HCT116 (cell line): Measurements from ENCODE around the gene SLCO2A1. TPM values are rescaled to one million over a fixed set of nuclear protein-coding genes. Genes with fewer than 3 reads are reported as not detected.

ENCODE experiments used
- ATAC-seq: fragments of 200-7000 bp; cut with Tn5 transposase; 2 replicates; pipeline ENCODE4 v1.9.1; 2020; ENCODE audit warnings: mild to moderate bottlenecking, moderate library complexity
- BruUV-seq: library from RNA; stranded (reverse); fragments of 400-500 nt; replicated peaks from 2 replicates; lab custom pipeline; 2021; lab: Mats Ljungman, UMichigan
- CTCF ChIA-PET: fragments of 300-600 bp; sonication (Branson Sonifier 250); formaldehyde crosslinking; loops from one replicate; lab custom pipeline; 2021; ENCODE audit warnings: antibody characterized with exemption; lab: Charles Lee
- POLR2A ChIA-PET: fragments of 300-600, 350-600 bp; sonication (Branson Sonifier 250); formaldehyde crosslinking; loops from one replicate; lab custom pipeline; 2021; ENCODE audit warnings: antibody characterized with exemption; lab: Charles Lee
- RAD21 ChIA-PET, 2 experiments: fragments of 300-600 bp; sonication (Branson Sonifier 250); formaldehyde crosslinking; loops; one replicate each; lab custom pipeline; 2023; ENCODE audit warnings: low total read pairs in 2 of 2; ENCODE audit not compliant: uncharacterized antibody in 2 of 2, unreplicated experiment in 2 of 2, low non-redundant PET in 1 of 2; lab: Charles Lee
- DNase-seq: peaks from one replicate; pipeline ENCODE4 v3.0.0-alpha.2; 2010; ENCODE audit warnings: low read depth, low spot score
- H2AFZ ChIP-seq: fragments of 200-600 bp; shearing (Covaris generic), sonication (generic); 2 replicates; pipeline ENCODE4 v1.6.1; 2017; ENCODE audit warnings: low read depth, mixed run types, mixed read lengths, antibody characterized with exemption, low read length; ENCODE audit not compliant: poor library complexity, severe bottlenecking
- H3K27ac ChIP-seq: 2 replicates; pipeline ENCODE4 v1.5.1; 2012; ENCODE audit warnings: low read depth, low read length
- H3K27me3 ChIP-seq: fragments of 200-600 bp; sonication (generic); 2 replicates; pipeline ENCODE4 v1.6.1; 2016; ENCODE audit warnings: mixed run types, low read length, mixed read lengths; ENCODE audit not compliant: insufficient read depth
- H3K36me3 ChIP-seq, 2 experiments: fragments of 200-500 bp in 1 of 2; fragments of 200-600 bp in 1 of 2; sonication (Bioruptor generic) in 1 of 2; sonication (generic) in 1 of 2; 2 replicates each; pipeline versions ENCODE4 v1.5.1 to v1.6.1; 2014 to 2016; ENCODE audit warnings: low read length in 2 of 2, inconsistent platforms in 1 of 2, mixed read lengths in 1 of 2, mixed run types in 1 of 2; ENCODE audit not compliant: insufficient read depth in 2 of 2, control insufficient read depth in 1 of 2
- H3K4me1 ChIP-seq, 2 experiments: fragments of 200-600 bp in 1 of 2; sonication (generic) in 1 of 2; 2 replicates each; pipeline versions ENCODE4 v1.5.1 to v1.6.1; 2012 to 2017; ENCODE audit warnings: low read length in 2 of 2, inconsistent platforms in 1 of 2, mild to moderate bottlenecking in 1 of 2, mixed read lengths in 1 of 2, mixed run types in 1 of 2, moderate library complexity in 1 of 2; ENCODE audit not compliant: insufficient read depth in 2 of 2, control insufficient read depth in 1 of 2
- H3K4me2 ChIP-seq: fragments of 200-600 bp; sonication (generic); 2 replicates; pipeline ENCODE4 v1.6.1; 2017; ENCODE audit warnings: mixed run types, low read length, mixed read lengths
- H3K4me3 ChIP-seq, 2 experiments: fragments of 200-600 bp in 1 of 2; sonication (generic) in 1 of 2; replicated peaks in 1 of 2; 2 replicates each; pipeline ENCODE4 v1.5.1; 2011 to 2016; ENCODE audit warnings: low read length in 2 of 2, control low read depth in 1 of 2, low read depth in 1 of 2, mild to moderate bottlenecking in 1 of 2, mixed read lengths in 1 of 2, mixed run types in 1 of 2
- H3K79me2 ChIP-seq: fragments of 200-600 bp; sonication (generic); 2 replicates; pipeline ENCODE4 v1.6.1; 2017; ENCODE audit warnings: mild to moderate bottlenecking, mixed run types, low read length, moderate library complexity, mixed read lengths; ENCODE audit not compliant: insufficient read depth
- H3K9ac ChIP-seq: fragments of 200-600 bp; sonication (generic); 2 replicates; pipeline ENCODE4 v1.6.1; 2016; ENCODE audit warnings: low read length, mixed read lengths
- H3K9me2 ChIP-seq: fragments of 200-600 bp; sonication (generic), shearing (Covaris generic); 2 replicates; pipeline ENCODE4 v1.6.1; 2017; ENCODE audit warnings: mixed run types, mild to moderate bottlenecking, moderate library complexity; ENCODE audit not compliant: insufficient read depth
- H3K9me3 ChIP-seq, 2 experiments: fragments of 200-500 bp in 1 of 2; fragments of 200-600 bp in 1 of 2; sonication (Bioruptor generic) in 1 of 2; sonication (generic) in 1 of 2; 2 replicates each; pipeline ENCODE4 v1.6.1; 2014 to 2017; ENCODE audit warnings: low read length in 2 of 2, mixed read lengths in 2 of 2, inconsistent platforms in 1 of 2, low read depth in 1 of 2, mild to moderate bottlenecking in 1 of 2, mixed run types in 1 of 2, moderate library complexity in 1 of 2; ENCODE audit not compliant: control insufficient read depth in 1 of 2, insufficient read depth in 1 of 2
- H4K20me1 ChIP-seq: fragments of 200-600 bp; sonication (generic), shearing (Covaris generic); 2 replicates; pipeline ENCODE4 v1.6.1; 2017; ENCODE audit warnings: mixed run types, mild to moderate bottlenecking, moderate library complexity; ENCODE audit not compliant: insufficient read depth
- CEBPB ChIP-seq: IDR thresholded peaks from 2 replicates; pipeline ENCODE4 v1.6.1; 2012; ENCODE audit warnings: low read depth
- EGR1 ChIP-seq: IDR thresholded peaks from 2 replicates; pipeline ENCODE4 v1.6.1; 2012; ENCODE audit warnings: low read depth
- ELF1 ChIP-seq: IDR thresholded peaks from 2 replicates; pipeline ENCODE4 v1.6.1; 2012; ENCODE audit warnings: low read depth, borderline replicate concordance
- EZH2 ChIP-seq: fragments of 200-600 bp; sonication (generic); IDR thresholded peaks from 2 replicates; pipeline ENCODE4 v1.6.1; 2017; ENCODE audit warnings: antibody characterized with exemption, mixed run types
- EZH2phosphoT487 ChIP-seq: fragments of 200-600 bp; IDR thresholded peaks from 2 replicates; pipeline ENCODE4 v1.6.1; 2018; ENCODE audit warnings: antibody characterized with exemption, borderline replicate concordance
- FOSL1 ChIP-seq: IDR thresholded peaks from 2 replicates; pipeline ENCODE4 v1.6.1; 2012; ENCODE audit warnings: low read depth
- JUND ChIP-seq: IDR thresholded peaks from 2 replicates; pipeline ENCODE4 v1.6.1; 2012
- RAD21 ChIP-seq: IDR thresholded peaks from 2 replicates; pipeline ENCODE4 v1.6.1; 2012; ENCODE audit warnings: low read depth, mild to moderate bottlenecking
- SIN3A ChIP-seq: IDR thresholded peaks from 2 replicates; pipeline ENCODE4 v1.6.1; 2012; ENCODE audit warnings: low read depth
- SP1 ChIP-seq: IDR thresholded peaks from 2 replicates; pipeline ENCODE4 v1.6.1; 2012; ENCODE audit warnings: low read depth
- SRF ChIP-seq: IDR thresholded peaks from 2 replicates; pipeline ENCODE4 v1.6.1; 2012; ENCODE audit warnings: low read depth
- TCF7L2 ChIP-seq: IDR thresholded peaks from 2 replicates; pipeline ENCODE4 v1.7.0; 2011; ENCODE audit warnings: borderline replicate concordance, inconsistent platforms; ENCODE audit not compliant: insufficient read depth, insufficient read length; ENCODE audit errors: extremely low read depth
- YY1 ChIP-seq: IDR thresholded peaks from 2 replicates; pipeline ENCODE4 v1.6.1; 2011; ENCODE audit warnings: low read length, low read depth, moderate library complexity, mild to moderate bottlenecking; ENCODE audit not compliant: insufficient replicate concordance; ENCODE audit errors: extremely low read depth
- ZFX ChIP-seq: fragments of 450-650 bp; IDR thresholded peaks from 2 replicates; pipeline ENCODE4 v1.6.1; 2017
- ZNF274 ChIP-seq: fragments of 200-500 bp; sonication (Bioruptor generic); IDR thresholded peaks from 2 replicates; pipeline ENCODE4 v1.6.1; 2014; ENCODE audit warnings: mild to moderate bottlenecking, low read depth, low read length, inconsistent platforms
- intact Hi-C: fragments of 100-400 bp; cut with micrococcal nuclease; formaldehyde crosslinking; loops from 2 replicates; pipeline ENCODE4 v1.10.0; 2022
- total RNA-seq: library from RNA; stranded (reverse); gene quantifications from one replicate; pipeline ENCODE4 v1.2.1, GENCODE V29; 2021; ENCODE audit not compliant: unreplicated experiment
- TF ChIP-seq, protein P1 (sequence below): IDR thresholded peaks from 2 replicates; pipeline ENCODE4 v1.6.1; 2012; ENCODE audit warnings: low read depth
- TF ChIP-seq, protein P2 (sequence below), 3 experiments: fragments of 200-600 bp in 1 of 3; sonication (generic) in 1 of 3; IDR thresholded peaks in 2 of 3; conservative IDR thresholded peaks in 1 of 3; 2 replicates each; pipeline ENCODE4 v1.5.1; 2012 to 2017; ENCODE audit warnings: low read depth in 2 of 3, low read length in 2 of 3, antibody characterized with exemption in 1 of 3, borderline replicate concordance in 1 of 3, control low read depth in 1 of 3, mild to moderate bottlenecking in 1 of 3, mixed read lengths in 1 of 3, mixed run types in 1 of 3, moderate library complexity in 1 of 3; ENCODE audit not compliant: insufficient read depth in 1 of 3
- TF ChIP-seq, protein P3 (sequence below): IDR thresholded peaks from 2 replicates; pipeline ENCODE4 v1.6.1; 2011; ENCODE audit warnings: mild to moderate bottlenecking, low read length, moderate library complexity; ENCODE audit not compliant: insufficient replicate concordance; ENCODE audit errors: extremely low read depth
- TF ChIP-seq, protein P4 (sequence below): IDR thresholded peaks from 2 replicates; pipeline ENCODE4 v1.6.1; 2012
- TF ChIP-seq, protein P5 (sequence below): IDR thresholded peaks from 2 replicates; pipeline ENCODE4 v1.6.1; 2012

The SLCO2A1 gene
- total RNA-seq, 1 experiment from 2014 or later = 0.52 TPM

DNA sequence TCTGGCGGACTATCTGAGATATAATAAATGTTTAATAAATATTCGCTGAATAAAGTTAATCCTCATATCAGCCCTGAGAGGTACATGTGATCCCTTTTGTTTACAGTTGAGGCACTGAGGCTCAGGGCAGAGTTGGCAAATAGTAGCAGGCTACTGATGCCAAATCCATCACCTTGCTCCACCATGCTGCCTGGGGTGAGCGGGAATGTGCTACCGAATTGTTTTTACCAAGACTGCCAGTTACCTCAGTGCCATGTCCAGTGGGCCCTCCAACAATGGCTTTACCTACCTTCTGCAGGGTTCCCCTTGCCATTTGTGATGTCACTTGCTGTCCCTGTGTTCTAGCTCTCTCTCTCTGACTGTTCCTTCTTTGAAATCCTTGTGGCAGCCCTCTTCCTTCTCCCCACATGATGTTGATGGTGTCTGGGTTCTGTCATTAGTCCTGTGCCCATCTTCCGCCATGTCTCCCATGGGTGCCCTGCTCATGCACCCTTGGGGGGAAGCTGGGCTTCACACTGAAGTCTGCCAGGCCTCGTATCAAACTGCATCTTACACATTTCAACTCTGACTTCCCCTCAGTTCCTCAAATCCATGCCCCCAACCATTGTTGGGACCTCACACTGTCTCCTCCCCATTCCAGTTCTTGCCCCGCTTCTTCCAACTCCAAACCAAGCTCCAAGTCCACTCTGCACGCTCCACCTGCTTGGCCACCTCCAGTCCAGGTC lies 35.4 kb downstream of the SLCO2A1 start:
- no peak overlapping the region for H3K4me2 ChIP-seq
- DNase-seq (no peak), ATAC-seq (no peak)
- no TSS peak for BruUV-seq
- ChIA-PET CTCF (no interaction called here), POLR2A (no interaction called here), RAD21 (no interaction called here)
- intact Hi-C loops = no loop called here
- H3K9me3 ChIP-seq = no peaks in the 10 kb centered on the region
- H3K4me1 ChIP-seq = peaks cover 0 to 12% of the 10 kb centered on the region in 2 experiments; a peak in 1 of 4 replicates
- TF ChIP-seq EGR1 (no peak), ZFX (no peak), JUND (no peak), FOSL1 (no peak), RAD21 (no peak), SP1 (no peak), CEBPB (no peak), ZNF274 (no peak), YY1 (no peak), SIN3A (no peak), SRF (no peak), EZH2 (no peak), ELF1 (no peak), EZH2phosphoT487 (no peak), TCF7L2 (no peak)
- TF ChIP-seq, protein P1, sequence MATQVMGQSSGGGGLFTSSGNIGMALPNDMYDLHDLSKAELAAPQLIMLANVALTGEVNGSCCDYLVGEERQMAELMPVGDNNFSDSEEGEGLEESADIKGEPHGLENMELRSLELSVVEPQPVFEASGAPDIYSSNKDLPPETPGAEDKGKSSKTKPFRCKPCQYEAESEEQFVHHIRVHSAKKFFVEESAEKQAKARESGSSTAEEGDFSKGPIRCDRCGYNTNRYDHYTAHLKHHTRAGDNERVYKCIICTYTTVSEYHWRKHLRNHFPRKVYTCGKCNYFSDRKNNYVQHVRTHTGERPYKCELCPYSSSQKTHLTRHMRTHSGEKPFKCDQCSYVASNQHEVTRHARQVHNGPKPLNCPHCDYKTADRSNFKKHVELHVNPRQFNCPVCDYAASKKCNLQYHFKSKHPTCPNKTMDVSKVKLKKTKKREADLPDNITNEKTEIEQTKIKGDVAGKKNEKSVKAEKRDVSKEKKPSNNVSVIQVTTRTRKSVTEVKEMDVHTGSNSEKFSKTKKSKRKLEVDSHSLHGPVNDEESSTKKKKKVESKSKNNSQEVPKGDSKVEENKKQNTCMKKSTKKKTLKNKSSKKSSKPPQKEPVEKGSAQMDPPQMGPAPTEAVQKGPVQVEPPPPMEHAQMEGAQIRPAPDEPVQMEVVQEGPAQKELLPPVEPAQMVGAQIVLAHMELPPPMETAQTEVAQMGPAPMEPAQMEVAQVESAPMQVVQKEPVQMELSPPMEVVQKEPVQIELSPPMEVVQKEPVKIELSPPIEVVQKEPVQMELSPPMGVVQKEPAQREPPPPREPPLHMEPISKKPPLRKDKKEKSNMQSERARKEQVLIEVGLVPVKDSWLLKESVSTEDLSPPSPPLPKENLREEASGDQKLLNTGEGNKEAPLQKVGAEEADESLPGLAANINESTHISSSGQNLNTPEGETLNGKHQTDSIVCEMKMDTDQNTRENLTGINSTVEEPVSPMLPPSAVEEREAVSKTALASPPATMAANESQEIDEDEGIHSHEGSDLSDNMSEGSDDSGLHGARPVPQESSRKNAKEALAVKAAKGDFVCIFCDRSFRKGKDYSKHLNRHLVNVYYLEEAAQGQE = no peak
- TF ChIP-seq, protein P2, sequence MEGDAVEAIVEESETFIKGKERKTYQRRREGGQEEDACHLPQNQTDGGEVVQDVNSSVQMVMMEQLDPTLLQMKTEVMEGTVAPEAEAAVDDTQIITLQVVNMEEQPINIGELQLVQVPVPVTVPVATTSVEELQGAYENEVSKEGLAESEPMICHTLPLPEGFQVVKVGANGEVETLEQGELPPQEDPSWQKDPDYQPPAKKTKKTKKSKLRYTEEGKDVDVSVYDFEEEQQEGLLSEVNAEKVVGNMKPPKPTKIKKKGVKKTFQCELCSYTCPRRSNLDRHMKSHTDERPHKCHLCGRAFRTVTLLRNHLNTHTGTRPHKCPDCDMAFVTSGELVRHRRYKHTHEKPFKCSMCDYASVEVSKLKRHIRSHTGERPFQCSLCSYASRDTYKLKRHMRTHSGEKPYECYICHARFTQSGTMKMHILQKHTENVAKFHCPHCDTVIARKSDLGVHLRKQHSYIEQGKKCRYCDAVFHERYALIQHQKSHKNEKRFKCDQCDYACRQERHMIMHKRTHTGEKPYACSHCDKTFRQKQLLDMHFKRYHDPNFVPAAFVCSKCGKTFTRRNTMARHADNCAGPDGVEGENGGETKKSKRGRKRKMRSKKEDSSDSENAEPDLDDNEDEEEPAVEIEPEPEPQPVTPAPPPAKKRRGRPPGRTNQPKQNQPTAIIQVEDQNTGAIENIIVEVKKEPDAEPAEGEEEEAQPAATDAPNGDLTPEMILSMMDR (IDR thresholded peaks at IDR 0.05 in 2 of 3, conservative IDR thresholded peaks at IDR 0.05 in 1 of 3; ENCODE audit: borderline replicate concordance in 1 of 3, insufficient read depth in 1 of 3, low read depth in 2 of 3, low read length in 2 of 3) = no peak
- TF ChIP-seq, protein P3, sequence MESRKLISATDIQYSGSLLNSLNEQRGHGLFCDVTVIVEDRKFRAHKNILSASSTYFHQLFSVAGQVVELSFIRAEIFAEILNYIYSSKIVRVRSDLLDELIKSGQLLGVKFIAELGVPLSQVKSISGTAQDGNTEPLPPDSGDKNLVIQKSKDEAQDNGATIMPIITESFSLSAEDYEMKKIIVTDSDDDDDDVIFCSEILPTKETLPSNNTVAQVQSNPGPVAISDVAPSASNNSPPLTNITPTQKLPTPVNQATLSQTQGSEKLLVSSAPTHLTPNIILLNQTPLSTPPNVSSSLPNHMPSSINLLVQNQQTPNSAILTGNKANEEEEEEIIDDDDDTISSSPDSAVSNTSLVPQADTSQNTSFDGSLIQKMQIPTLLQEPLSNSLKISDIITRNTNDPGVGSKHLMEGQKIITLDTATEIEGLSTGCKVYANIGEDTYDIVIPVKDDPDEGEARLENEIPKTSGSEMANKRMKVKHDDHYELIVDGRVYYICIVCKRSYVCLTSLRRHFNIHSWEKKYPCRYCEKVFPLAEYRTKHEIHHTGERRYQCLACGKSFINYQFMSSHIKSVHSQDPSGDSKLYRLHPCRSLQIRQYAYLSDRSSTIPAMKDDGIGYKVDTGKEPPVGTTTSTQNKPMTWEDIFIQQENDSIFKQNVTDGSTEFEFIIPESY = no peak
- TF ChIP-seq, protein P4, sequence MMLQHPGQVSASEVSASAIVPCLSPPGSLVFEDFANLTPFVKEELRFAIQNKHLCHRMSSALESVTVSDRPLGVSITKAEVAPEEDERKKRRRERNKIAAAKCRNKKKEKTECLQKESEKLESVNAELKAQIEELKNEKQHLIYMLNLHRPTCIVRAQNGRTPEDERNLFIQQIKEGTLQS = no peak
- TF ChIP-seq, protein P5, sequence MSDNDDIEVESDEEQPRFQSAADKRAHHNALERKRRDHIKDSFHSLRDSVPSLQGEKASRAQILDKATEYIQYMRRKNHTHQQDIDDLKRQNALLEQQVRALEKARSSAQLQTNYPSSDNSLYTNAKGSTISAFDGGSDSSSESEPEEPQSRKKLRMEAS = no peak
- H3K27me3 ChIP-seq = peaks cover 4% of the 10 kb centered on the region; the same call in 1 of the 2 replicates
- no peak overlapping the region for H2AFZ ChIP-seq
- H3K36me3 ChIP-seq = no peaks in the 10 kb centered on the region
- H3K27ac ChIP-seq = no peak overlapping the region
- no peak overlapping the region for H3K4me3 ChIP-seq
- H3K9ac ChIP-seq = no peak overlapping the region
- H3K79me2 ChIP-seq = no peaks in the 10 kb centered on the region
- H3K9me2 ChIP-seq = no peaks in the 10 kb centered on the region
- no peaks in the 10 kb centered on the region for H4K20me1 ChIP-seq
